Kasumi-1 (cell line): ENCODE data around the gene EFCC1.
A peak's percentile ranks its signal among the peaks of the same experiment; 100 is the strongest.
"Not testable (repeated sequence)": the region's sequence is repeated elsewhere in the genome, so short reads cannot be mapped to it uniquely, and the experiment has no call there.

Experiments
- DNase-seq, 2 experiments: peaks; one replicate each; lab custom pipeline; 2025; lab: John Stamatoyannopoulos, UW

Gene EFCC1

GRCh38 chr3:129054605-129055104 lies 53.6 kb downstream of the EFCC1 start:
- DNase-seq, result no peak

GRCh38 chr3:129056451-129057173 lies 55.5 kb downstream of the EFCC1 start:
- DNase-seq, result no peak

DNA sequence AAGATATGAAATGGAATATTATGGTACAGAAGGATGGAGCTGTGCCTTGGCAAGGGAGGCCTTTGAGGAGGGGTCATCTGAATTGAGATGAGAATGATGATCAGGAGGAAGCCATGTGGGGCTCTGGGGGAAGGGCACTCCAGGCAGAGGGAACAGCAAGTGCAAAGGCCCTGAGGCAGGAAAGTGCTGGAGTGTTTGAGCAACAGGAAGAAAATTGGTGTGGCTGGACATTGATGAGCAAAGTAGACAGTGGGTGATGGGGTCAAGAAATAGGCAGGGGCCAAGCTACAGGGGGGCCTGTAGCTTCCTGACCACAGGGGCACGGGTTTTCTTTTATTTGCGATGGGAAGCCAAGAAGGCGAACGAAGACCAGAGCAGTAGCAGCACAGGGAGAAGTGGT lies 56.1 kb downstream of the EFCC1 start:
- no peak for DNase-seq

GRCh38 chr3:129058441-129059200 lies 57.5 kb downstream of the EFCC1 start:
- no peak for DNase-seq

DNA sequence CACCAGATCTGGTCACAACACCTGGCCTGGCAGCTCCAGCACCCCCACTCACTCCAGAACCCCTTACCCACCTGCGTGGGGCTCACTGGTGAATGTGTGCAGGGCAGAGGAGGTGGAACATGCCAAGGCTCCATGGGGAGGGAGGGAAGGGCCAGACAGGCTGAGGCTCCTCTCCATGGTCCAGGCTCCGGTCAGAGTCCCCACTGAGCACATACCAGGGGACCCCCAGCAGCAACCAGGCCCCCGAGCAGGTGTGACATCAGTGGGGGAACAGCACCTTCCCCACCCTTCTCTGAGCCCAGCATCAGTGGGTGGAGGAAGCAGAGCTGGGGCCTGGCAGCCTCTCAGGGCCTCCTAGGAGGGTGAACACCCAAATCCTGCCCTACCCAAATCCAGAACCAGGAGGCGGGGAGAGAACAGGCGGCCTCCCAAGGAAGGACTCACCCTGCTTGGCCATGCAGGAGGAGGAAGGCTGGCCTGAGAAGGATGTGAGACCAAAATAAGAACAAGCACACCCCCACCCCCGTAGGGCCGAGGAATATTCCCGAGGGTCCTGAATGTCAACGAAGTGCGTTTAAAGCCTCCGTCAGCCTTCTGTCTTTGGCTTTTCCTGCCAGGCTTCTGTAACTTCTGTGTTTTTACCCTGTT lies 58.3 kb downstream of the EFCC1 start:
- DNase-seq, result no peak

DNA sequence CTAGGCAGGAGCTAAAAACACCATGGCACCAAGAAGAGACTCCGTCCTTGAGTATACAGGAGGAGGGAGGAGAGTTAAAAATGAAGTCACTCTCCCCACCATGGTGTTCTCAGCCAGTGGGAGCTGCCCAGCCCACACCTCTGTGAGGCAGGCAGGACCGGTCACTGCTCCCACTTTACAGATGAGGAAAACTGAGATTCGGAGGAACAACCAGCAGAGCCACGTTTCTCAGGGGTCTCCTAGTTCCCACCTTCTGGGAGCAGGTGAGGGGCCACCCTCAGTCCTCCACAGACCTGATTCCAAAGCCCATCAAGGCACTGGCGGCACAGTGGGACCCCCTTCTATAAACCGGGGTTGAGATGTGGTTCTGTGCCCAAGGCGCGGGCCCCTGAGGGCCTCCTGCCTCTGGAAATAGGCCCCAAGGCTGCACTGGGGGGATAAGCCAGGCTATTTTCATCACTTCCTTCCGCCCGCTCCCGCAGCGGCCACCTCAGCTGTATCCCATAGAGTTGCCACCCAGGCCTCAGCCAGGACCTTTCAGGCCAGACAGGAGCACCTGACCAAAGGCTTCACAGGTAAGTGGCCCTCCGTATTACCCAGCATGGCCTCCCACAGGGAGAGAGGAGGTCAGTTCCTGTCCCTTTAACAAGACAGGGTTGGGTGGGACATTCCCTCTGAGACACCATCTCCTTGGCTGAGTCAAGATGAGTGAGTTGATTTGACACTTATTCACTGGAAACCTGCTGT lies 59.3 kb downstream of the EFCC1 start, which contains the start of gene GP9:
Gene GP9, plus strand, starts transcription at position 504 of the 747 bp plus-strand sequence. CDS start 961 bp downstream, outside the sequence.
- DNase-seq, result no peak

GRCh38 chr3:129061023-129061887 lies 60.2 kb downstream of the EFCC1 start:
- no peak for DNase-seq

DNA sequence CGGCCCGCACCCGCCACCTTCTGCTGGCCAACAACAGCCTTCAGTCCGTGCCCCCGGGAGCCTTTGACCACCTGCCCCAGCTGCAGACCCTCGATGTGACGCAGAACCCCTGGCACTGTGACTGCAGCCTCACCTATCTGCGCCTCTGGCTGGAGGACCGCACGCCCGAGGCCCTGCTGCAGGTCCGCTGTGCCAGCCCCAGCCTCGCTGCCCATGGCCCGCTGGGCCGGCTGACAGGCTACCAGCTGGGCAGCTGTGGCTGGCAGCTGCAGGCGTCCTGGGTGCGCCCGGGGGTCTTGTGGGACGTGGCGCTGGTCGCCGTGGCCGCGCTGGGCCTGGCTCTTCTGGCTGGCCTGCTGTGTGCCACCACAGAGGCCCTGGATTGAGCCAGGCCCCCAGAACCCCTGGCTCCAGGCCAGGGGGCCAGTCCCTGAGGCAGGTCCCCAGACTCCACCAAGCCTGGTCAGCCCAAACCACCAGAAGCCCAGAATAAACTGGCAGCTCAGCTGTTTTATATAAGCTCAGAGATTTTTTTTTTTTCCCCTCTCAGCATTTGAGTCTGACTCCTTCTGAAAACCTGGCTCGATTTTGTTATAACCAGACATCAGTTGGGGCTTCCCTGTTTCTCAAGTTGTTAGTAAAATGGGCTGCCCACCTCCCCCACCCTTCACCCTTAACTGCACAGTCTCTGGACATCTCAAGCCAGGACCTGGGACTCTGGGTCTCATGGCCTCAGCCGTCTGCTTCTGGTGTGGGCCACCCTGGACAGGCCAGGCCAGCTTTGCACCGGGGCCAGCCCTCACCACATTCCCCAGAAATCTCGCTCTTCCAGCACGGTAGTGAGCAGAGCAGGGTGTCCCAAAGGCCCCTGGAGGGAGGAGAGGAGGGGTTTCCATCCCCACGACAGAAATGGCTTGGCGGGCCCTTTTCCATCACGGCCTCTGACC lies 61.1 kb downstream of the EFCC1 start:
- DNase-seq, result no peak

- DNase-seq, result no peak
Measured at GRCh38 chr3:129063091-129063640, 62.1 kb downstream of the EFCC1 start.

DNA sequence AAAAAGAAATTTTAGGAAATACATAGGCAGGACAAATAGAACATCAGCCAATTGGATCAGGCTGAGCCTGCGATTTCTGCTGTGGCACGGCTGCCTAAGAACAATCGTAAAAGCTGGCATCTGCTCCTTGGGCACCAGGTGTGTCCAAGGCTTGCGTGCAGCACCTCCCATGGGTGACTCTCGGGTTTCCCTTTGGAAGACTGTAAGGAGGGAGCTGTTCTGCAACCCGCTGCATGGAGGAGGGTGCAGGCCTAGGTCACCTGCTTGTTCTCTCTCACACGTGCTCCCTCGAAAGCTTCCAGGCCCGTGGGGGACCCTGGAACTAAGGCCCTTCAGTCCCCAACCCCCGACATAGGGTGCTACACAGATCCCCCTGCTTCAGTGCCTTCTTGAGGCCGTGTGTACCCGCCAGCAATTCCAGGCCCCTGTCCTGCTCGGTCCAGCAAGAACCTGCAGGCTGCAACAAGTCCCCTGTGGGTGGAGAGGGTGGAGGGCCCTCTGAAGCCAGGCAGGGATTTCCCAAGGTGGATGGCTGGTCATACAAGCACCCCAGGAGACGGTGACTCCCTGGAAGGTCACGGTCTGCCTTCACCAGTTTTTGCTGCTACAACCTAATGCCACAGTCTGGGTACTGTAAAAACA lies 62.9 kb downstream of the EFCC1 start:
- DNase-seq, result no peak

- DNase-seq, result no peak
Measured at GRCh38 chr3:129065016-129065719, 64.1 kb downstream of the EFCC1 start.

GRCh38 chr3:129065720-129066073 lies 64.6 kb downstream of the EFCC1 start:
- DNase-seq, result no peak

- DNase-seq, result peak in 1 of 2 experiments; percentile 3
Measured at GRCh38 chr3:129067719-129068118, 66.6 kb downstream of the EFCC1 start.

GRCh38 chr3:129068291-129068886 lies 67.3 kb downstream of the EFCC1 start:
- DNase-seq, result no peak

DNA sequence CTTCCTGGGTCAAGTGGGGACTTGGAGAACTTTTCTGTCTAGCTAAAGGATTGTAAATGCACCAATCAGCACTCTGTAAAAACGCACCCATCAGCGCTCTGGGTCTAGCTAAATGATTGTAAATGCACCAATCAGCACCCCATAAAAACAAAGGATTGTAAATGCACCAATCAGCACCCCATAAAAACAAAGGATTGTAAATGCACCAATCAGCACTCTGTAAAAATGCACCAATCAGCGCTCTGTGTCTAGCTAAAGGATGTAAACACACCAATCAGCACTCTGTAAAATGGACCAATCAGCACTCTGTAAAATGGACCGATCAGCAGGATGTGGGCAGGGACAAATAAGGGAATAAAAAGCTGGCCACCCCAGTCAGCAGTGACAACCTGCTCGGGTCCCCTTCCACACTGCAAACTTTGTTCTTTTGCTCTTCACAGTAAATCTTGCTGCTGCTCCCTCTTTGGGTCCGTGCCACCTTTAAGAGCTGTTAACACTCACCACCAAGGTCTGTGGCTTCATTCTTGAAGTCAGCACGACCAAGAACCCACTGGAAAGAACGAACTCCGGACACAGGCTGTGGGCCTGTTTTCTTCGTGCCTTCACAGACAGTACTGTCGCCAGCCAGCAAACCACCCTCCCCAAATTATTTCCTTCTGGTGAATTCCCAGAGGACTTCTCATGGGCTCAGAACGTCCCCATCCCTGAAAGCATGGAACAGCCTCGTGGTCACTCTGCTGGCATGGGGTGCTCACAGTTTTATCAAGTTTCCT lies 68.4 kb downstream of the EFCC1 start:
- not testable (repeated sequence) for DNase-seq

GRCh38 chr3:129070086-129070885 lies 69.2 kb downstream of the EFCC1 start:
- peak; percentile 31 to 47 for DNase-seq
